HEK293 (cell line): ENCODE data around the gene HMGB2.

Experiments
- EGR2 ChIP-seq: fragments of 450-650 bp; formaldehyde crosslinking; IDR thresholded peaks from 2 replicates; pipeline ENCODE4 v1.5.1; 2016; ENCODE audit warnings: low read depth, missing biosample characterization, missing genetic modification characterization
- KLF8 ChIP-seq: fragments of 450-650 bp; formaldehyde crosslinking; IDR thresholded peaks from 2 replicates; pipeline ENCODE4 v1.5.1; 2016; ENCODE audit warnings: missing biosample characterization, missing genetic modification characterization
- PRDM1 ChIP-seq: fragments of 450-650 bp; formaldehyde crosslinking; IDR thresholded peaks from 2 replicates; pipeline ENCODE4; 2016; ENCODE audit warnings: missing biosample characterization, missing genetic modification characterization
- SETDB1 ChIP-seq: IDR thresholded peaks from one replicate; pipeline ENCODE4 v1.6.1; 2017; ENCODE audit warnings: mild to moderate bottlenecking, low read length, moderate library complexity, mixed read lengths; ENCODE audit not compliant: insufficient read length
- SP3 ChIP-seq: fragments of 450-650 bp; formaldehyde crosslinking; IDR thresholded peaks from 2 replicates; pipeline ENCODE4 v1.5.1; 2016; ENCODE audit warnings: missing biosample characterization, missing genetic modification characterization
- ZBTB21 ChIP-seq: fragments of 450-650 bp; formaldehyde crosslinking; IDR thresholded peaks from 2 replicates; pipeline ENCODE4 v1.5.1; 2017; ENCODE audit warnings: missing biosample characterization, missing genetic modification characterization
- ZNF133 ChIP-seq: fragments of 450-650 bp; formaldehyde crosslinking; IDR thresholded peaks from 2 replicates; pipeline ENCODE4 v1.5.1; 2016; ENCODE audit warnings: missing biosample characterization, missing genetic modification characterization
- ZNF184 ChIP-seq: fragments of 450-650 bp; IDR thresholded peaks from 2 replicates; pipeline ENCODE4 v1.5.1; 2018; ENCODE audit warnings: missing biosample characterization, mild to moderate bottlenecking, missing genetic modification characterization
- ZNF202 ChIP-seq: fragments of 450-650 bp; formaldehyde crosslinking; IDR thresholded peaks from 2 replicates; pipeline ENCODE4 v1.5.1; 2016; ENCODE audit warnings: missing biosample characterization, missing genetic modification characterization, borderline replicate concordance
- ZNF221 ChIP-seq: fragments of 450-650 bp; formaldehyde crosslinking; IDR thresholded peaks from 2 replicates; pipeline ENCODE4 v1.5.1; 2017; ENCODE audit warnings: missing biosample characterization, missing genetic modification characterization, borderline replicate concordance
- ZNF24 ChIP-seq: fragments of 450-650 bp; formaldehyde crosslinking; IDR thresholded peaks from 2 replicates; pipeline ENCODE4 v1.5.1; 2016; ENCODE audit warnings: missing biosample characterization, missing genetic modification characterization
- ZNF302 ChIP-seq: fragments of 450-650 bp; formaldehyde crosslinking; IDR thresholded peaks from 2 replicates; pipeline ENCODE4 v1.5.1; 2016; ENCODE audit warnings: missing biosample characterization, missing genetic modification characterization, low read depth
- ZNF311 ChIP-seq: fragments of 450-650 bp; formaldehyde crosslinking; IDR thresholded peaks from 2 replicates; pipeline ENCODE4 v1.5.1; 2017; ENCODE audit warnings: missing biosample characterization, missing genetic modification characterization, borderline replicate concordance
- ZNF335 ChIP-seq: fragments of 450-650 bp; formaldehyde crosslinking; conservative IDR thresholded peaks from 2 replicates; pipeline ENCODE4 v1.5.1; 2016; ENCODE audit warnings: missing biosample characterization, missing genetic modification characterization
- ZNF514 ChIP-seq: fragments of 450-650 bp; formaldehyde crosslinking; IDR thresholded peaks from 2 replicates; pipeline ENCODE4 v1.5.1; 2016; ENCODE audit warnings: missing biosample characterization, missing genetic modification characterization
- ZNF521 ChIP-seq: fragments of 450-650 bp; formaldehyde crosslinking; IDR thresholded peaks from 2 replicates; pipeline ENCODE4 v1.5.1; 2017; ENCODE audit warnings: missing biosample characterization, mild to moderate bottlenecking, missing genetic modification characterization
- ZNF596 ChIP-seq: fragments of 450-650 bp; IDR thresholded peaks from 2 replicates; pipeline ENCODE4 v1.5.0; 2018; ENCODE audit warnings: missing biosample characterization, mild to moderate bottlenecking, missing genetic modification characterization, moderate library complexity
- ZNF623 ChIP-seq: fragments of 450-650 bp; formaldehyde crosslinking; IDR thresholded peaks from 2 replicates; pipeline ENCODE4 v1.5.1; 2016; ENCODE audit warnings: missing biosample characterization, missing genetic modification characterization
- ZNF626 ChIP-seq: fragments of 450-650 bp; sonication (Bioruptor Pico); formaldehyde crosslinking; IDR thresholded peaks from 2 replicates; pipeline ENCODE4 v1.5.1; 2018; ENCODE audit warnings: missing biosample characterization, missing genetic modification characterization, inconsistent platforms
- ZNF658 ChIP-seq: fragments of 450-650 bp; formaldehyde crosslinking; IDR thresholded peaks from 2 replicates; pipeline ENCODE4; 2016; ENCODE audit warnings: missing biosample characterization, missing genetic modification characterization
- ZNF701 ChIP-seq: fragments of 450-650 bp; formaldehyde crosslinking; IDR thresholded peaks from 2 replicates; pipeline ENCODE4 v1.5.1; 2016; ENCODE audit warnings: missing biosample characterization, missing genetic modification characterization
- ZNF707 ChIP-seq: fragments of 450-650 bp; formaldehyde crosslinking; IDR thresholded peaks from 2 replicates; pipeline ENCODE4 v1.5.1; 2016; ENCODE audit warnings: missing biosample characterization, missing genetic modification characterization
- ZNF785 ChIP-seq: fragments of 450-650 bp; formaldehyde crosslinking; IDR thresholded peaks from 2 replicates; pipeline ENCODE4 v1.5.1; 2016; ENCODE audit warnings: missing biosample characterization, missing genetic modification characterization
- TF ChIP-seq, protein P1 (sequence below): fragments of 450-650 bp; formaldehyde crosslinking; IDR thresholded peaks from 2 replicates; pipeline ENCODE4 v1.5.1; 2016; ENCODE audit warnings: missing biosample characterization, missing genetic modification characterization
- TF ChIP-seq, protein P2 (sequence below): fragments of 450-650 bp; formaldehyde crosslinking; IDR thresholded peaks from 2 replicates; pipeline ENCODE4 v1.5.1; 2016; ENCODE audit warnings: missing biosample characterization, missing genetic modification characterization
- TF ChIP-seq, protein P3 (sequence below): fragments of 450-650 bp; formaldehyde crosslinking; IDR thresholded peaks from 2 replicates; pipeline ENCODE4; 2016; ENCODE audit warnings: missing biosample characterization, missing genetic modification characterization
- TF ChIP-seq, protein P4 (sequence below): fragments of 450-650 bp; formaldehyde crosslinking; IDR thresholded peaks from 2 replicates; pipeline ENCODE4 v1.5.1; 2016; ENCODE audit warnings: missing biosample characterization, missing genetic modification characterization
- TF ChIP-seq, protein P5 (sequence below): fragments of 450-650 bp; formaldehyde crosslinking; IDR thresholded peaks from 2 replicates; pipeline ENCODE4 v1.5.1; 2016; ENCODE audit warnings: missing biosample characterization, missing genetic modification characterization
- TF ChIP-seq, protein P6 (sequence below): fragments of 450-650 bp; formaldehyde crosslinking; IDR thresholded peaks from 2 replicates; pipeline ENCODE4 v1.5.1; 2016; ENCODE audit warnings: missing biosample characterization, missing genetic modification characterization

The HMGB2 gene

DNA sequence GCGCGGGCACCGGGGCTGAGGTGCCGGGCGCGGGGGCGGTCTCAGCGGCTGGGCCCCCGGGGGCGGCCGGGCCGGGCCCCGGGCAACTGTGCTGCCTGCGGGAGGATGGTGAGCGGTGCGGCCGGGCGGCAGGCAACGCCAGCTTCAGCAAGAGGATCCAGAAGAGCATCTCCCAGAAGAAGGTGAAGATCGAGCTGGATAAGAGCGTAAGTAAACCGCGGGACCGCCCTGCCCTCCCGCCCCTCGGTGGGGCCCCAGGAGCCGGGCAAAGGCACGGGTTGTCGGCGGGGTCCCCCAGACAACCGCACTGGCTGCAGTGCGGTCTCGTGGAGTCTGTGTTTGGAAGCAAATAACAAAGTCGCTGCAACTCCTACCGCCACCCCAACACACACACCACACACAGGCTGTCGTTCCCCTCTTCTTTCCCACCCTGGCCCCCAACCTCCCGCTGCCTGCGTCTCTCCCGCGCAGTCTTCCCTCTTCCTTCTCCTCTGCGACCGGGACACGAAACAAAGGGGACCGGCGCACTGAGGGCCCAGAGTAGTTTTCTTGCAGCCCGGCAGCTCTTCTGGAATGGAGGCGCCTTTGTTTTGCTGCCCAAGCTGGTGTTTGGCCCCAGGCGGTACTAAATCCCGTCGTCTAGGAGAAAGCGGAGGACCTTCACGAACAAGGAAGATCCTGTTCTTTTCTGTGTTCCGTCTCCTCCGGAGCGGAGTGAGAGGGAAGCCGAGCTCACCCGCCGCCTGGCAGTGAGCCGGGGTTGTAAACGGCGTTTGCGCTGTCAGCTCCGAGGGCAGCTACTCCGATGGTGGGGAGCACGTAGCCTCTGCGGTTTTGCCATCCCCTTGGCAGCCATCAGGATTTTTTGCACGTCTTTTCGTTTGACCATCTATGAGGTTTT, 37.4 kb upstream of the HMGB2 start (continued):
- TF ChIP-seq, protein P1, sequence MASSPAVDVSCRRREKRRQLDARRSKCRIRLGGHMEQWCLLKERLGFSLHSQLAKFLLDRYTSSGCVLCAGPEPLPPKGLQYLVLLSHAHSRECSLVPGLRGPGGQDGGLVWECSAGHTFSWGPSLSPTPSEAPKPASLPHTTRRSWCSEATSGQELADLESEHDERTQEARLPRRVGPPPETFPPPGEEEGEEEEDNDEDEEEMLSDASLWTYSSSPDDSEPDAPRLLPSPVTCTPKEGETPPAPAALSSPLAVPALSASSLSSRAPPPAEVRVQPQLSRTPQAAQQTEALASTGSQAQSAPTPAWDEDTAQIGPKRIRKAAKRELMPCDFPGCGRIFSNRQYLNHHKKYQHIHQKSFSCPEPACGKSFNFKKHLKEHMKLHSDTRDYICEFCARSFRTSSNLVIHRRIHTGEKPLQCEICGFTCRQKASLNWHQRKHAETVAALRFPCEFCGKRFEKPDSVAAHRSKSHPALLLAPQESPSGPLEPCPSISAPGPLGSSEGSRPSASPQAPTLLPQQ (tag by site-specific recombination), result peak; percentile 20; the same call in 1 of the 2 replicates
- TF ChIP-seq EGR2 (no peak), ZNF701 (tag by site-specific recombination) (no peak), ZNF24 (no peak), ZNF514 (tag by site-specific recombination) (no peak), PRDM1 (tag by site-specific recombination) (peak; percentile 50; the same call in 1 of the 2 replicates), ZNF658 (no peak), ZBTB21 (tag by site-specific recombination) (no peak), ZNF626 (tag by site-specific recombination) (no peak), ZNF521 (no peak), ZNF302 (tag by site-specific recombination) (no peak), ZNF184 (tag by site-specific recombination) (no peak), KLF8 (tag by site-specific recombination) (no peak), ZNF335 (tag by site-specific recombination) (peak; percentile 61), SP3 (tag by site-specific recombination) (no peak), ZNF202 (no peak), ZNF221 (tag by site-specific recombination) (no peak), ZNF785 (tag by site-specific recombination) (no peak), ZNF133 (tag by site-specific recombination) (no peak), ZNF311 (tag by site-specific recombination) (no peak), ZNF623 (tag by site-specific recombination) (no peak), SETDB1 (no peak), ZNF707 (tag by site-specific recombination) (no peak), ZNF596 (no peak)
- TF ChIP-seq, protein P2, sequence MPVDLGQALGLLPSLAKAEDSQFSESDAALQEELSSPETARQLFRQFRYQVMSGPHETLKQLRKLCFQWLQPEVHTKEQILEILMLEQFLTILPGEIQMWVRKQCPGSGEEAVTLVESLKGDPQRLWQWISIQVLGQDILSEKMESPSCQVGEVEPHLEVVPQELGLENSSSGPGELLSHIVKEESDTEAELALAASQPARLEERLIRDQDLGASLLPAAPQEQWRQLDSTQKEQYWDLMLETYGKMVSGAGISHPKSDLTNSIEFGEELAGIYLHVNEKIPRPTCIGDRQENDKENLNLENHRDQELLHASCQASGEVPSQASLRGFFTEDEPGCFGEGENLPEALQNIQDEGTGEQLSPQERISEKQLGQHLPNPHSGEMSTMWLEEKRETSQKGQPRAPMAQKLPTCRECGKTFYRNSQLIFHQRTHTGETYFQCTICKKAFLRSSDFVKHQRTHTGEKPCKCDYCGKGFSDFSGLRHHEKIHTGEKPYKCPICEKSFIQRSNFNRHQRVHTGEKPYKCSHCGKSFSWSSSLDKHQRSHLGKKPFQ (tag by site-specific recombination), result no peak
- TF ChIP-seq, protein P3, sequence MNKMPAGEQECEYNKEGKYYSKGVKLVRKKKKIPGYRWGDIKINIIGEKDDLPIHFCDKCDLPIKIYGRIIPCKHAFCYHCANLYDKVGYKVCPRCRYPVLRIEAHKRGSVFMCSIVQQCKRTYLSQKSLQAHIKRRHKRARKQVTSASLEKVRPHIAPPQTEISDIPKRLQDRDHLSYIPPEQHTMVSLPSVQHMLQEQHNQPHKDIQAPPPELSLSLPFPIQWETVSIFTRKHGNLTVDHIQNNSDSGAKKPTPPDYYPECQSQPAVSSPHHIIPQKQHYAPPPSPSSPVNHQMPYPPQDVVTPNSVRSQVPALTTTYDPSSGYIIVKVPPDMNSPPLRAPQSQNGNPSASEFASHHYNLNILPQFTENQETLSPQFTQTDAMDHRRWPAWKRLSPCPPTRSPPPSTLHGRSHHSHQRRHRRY, result no peak
- TF ChIP-seq, protein P4, sequence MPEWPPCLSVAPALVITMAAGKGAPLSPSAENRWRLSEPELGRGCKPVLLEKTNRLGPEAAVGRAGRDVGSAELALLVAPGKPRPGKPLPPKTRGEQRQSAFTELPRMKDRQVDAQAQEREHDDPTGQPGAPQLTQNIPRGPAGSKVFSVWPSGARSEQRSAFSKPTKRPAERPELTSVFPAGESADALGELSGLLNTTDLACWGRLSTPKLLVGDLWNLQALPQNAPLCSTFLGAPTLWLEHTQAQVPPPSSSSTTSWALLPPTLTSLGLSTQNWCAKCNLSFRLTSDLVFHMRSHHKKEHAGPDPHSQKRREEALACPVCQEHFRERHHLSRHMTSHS (tag by site-specific recombination), result no peak
- TF ChIP-seq, protein P5, sequence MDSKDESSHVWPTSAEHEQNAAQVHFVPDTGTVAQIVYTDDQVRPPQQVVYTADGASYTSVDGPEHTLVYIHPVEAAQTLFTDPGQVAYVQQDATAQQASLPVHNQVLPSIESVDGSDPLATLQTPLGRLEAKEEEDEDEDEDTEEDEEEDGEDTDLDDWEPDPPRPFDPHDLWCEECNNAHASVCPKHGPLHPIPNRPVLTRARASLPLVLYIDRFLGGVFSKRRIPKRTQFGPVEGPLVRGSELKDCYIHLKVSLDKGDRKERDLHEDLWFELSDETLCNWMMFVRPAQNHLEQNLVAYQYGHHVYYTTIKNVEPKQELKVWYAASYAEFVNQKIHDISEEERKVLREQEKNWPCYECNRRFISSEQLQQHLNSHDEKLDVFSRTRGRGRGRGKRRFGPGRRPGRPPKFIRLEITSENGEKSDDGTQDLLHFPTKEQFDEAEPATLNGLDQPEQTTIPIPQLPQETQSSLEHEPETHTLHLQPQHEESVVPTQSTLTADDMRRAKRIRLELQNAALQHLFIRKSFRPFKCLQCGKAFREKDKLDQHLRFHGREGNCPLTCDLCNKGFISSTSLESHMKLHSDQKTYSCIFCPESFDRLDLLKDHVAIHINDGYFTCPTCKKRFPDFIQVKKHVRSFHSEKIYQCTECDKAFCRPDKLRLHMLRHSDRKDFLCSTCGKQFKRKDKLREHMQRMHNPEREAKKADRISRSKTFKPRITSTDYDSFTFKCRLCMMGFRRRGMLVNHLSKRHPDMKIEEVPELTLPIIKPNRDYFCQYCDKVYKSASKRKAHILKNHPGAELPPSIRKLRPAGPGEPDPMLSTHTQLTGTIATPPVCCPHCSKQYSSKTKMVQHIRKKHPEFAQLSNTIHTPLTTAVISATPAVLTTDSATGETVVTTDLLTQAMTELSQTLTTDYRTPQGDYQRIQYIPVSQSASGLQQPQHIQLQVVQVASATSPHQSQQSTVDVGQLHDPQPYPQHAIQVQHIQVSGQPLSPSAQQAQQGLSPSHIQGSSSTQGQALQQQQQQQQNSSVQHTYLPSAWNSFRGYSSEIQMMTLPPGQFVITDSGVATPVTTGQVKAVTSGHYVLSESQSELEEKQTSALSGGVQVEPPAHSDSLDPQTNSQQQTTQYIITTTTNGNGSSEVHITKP, result peak; percentile 38; the same call in 1 of the 2 replicates
- TF ChIP-seq, protein P6, sequence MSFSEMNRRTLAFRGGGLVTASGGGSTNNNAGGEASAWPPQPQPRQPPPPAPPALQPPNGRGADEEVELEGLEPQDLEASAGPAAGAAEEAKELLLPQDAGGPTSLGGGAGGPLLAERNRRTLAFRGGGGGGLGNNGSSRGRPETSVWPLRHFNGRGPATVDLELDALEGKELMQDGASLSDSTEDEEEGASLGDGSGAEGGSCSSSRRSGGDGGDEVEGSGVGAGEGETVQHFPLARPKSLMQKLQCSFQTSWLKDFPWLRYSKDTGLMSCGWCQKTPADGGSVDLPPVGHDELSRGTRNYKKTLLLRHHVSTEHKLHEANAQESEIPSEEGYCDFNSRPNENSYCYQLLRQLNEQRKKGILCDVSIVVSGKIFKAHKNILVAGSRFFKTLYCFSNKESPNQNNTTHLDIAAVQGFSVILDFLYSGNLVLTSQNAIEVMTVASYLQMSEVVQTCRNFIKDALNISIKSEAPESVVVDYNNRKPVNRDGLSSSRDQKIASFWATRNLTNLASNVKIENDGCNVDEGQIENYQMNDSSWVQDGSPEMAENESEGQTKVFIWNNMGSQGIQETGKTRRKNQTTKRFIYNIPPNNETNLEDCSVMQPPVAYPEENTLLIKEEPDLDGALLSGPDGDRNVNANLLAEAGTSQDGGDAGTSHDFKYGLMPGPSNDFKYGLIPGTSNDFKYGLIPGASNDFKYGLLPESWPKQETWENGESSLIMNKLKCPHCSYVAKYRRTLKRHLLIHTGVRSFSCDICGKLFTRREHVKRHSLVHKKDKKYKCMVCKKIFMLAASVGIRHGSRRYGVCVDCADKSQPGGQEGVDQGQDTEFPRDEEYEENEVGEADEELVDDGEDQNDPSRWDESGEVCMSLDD, result no peak
